IMR-90 (cell line): ENCODE results near the gene CYP2C9. TPM values are rescaled to one million over a fixed set of nuclear protein-coding genes. Genes with fewer than 3 reads are reported as not detected.

ENCODE experiments used
- ATAC-seq: fragments of 200-7000 bp; cut with Tn5 transposase; 2 replicates; pipeline ENCODE4 v1.9.1; 2020; ENCODE audit warnings: low read depth, mild to moderate bottlenecking, moderate library complexity
- BruUV-seq: library from RNA; stranded (reverse); fragments of 400-500 nt; replicated peaks from 2 replicates; lab custom pipeline; 2021; lab: Mats Ljungman, UMichigan
- CTCF ChIA-PET: fragments of 300-600 bp; formaldehyde crosslinking; extraction: SDS; loops from one replicate; lab custom pipeline; 2021; ENCODE audit warnings: antibody characterized with exemption; lab: Yijun Ruan, JAX
- POLR2A ChIA-PET: fragments of 300-600 bp; sonication (Branson Sonifier 250); formaldehyde crosslinking; loops from one replicate; lab custom pipeline; 2022; ENCODE audit warnings: antibody characterized with exemption; ENCODE audit not compliant: unreplicated experiment; lab: Charles Lee
- DNase-seq: peaks from one replicate; pipeline ENCODE4 v3.0.0; 2013
- H2AFZ ChIP-seq: replicated peaks from 2 replicates; pipeline ENCODE3; 2013; ENCODE audit warnings: low read length, mild to moderate bottlenecking; ENCODE audit not compliant: poor library complexity
- H2AK5ac ChIP-seq: 2 replicates; pipeline ENCODE4 v1.6.1; 2013; ENCODE audit warnings: low read depth, low read length, inconsistent platforms
- H2AK9ac ChIP-seq: replicated peaks from 2 replicates; pipeline ENCODE3; 2013; ENCODE audit warnings: mild to moderate bottlenecking, low read depth, low read length, moderate library complexity; ENCODE audit not compliant: poor library complexity
- H2BK120ac ChIP-seq: 2 replicates; pipeline ENCODE4 v1.6.1; 2013; ENCODE audit warnings: low read depth, low read length, inconsistent platforms
- H2BK15ac ChIP-seq: 3 replicates; pipeline ENCODE4 v1.6.1; 2013; ENCODE audit warnings: low read depth, low read length, inconsistent platforms
- H2BK20ac ChIP-seq: 2 replicates; pipeline ENCODE4 v1.6.1; 2013; ENCODE audit warnings: low read depth, mild to moderate bottlenecking, inconsistent platforms, low read length, moderate library complexity
- H2BK5ac ChIP-seq: 2 replicates; pipeline ENCODE4 v1.6.1; 2013; ENCODE audit warnings: mild to moderate bottlenecking, low read depth, low read length, inconsistent platforms; ENCODE audit not compliant: poor library complexity, severe bottlenecking
- H3K14ac ChIP-seq: replicated peaks from 2 replicates; pipeline ENCODE4 v1.6.1; 2013; ENCODE audit warnings: low read depth, low read length, inconsistent platforms
- H3K18ac ChIP-seq: 2 replicates; pipeline ENCODE4 v1.6.1; 2013; ENCODE audit warnings: low read depth, low read length, control low read depth
- H3K23ac ChIP-seq: 2 replicates; pipeline ENCODE4 v1.6.1; 2013; ENCODE audit warnings: low read depth, low read length, inconsistent platforms
- H3K27ac ChIP-seq: 2 replicates; pipeline ENCODE4 v1.5.1; 2013; ENCODE audit warnings: mild to moderate bottlenecking, control low read depth, low read length; ENCODE audit not compliant: insufficient read depth
- H3K27me3 ChIP-seq: 2 replicates; pipeline ENCODE4 v1.6.1; 2013; ENCODE audit warnings: low read length; ENCODE audit not compliant: control insufficient read depth, insufficient read depth
- H3K36me3 ChIP-seq: 2 replicates; pipeline ENCODE4 v1.6.1; 2013; ENCODE audit warnings: low read length, mixed read lengths; ENCODE audit not compliant: control insufficient read depth, insufficient read depth
- H3K4ac ChIP-seq: 2 replicates; pipeline ENCODE4 v1.6.1; 2013; ENCODE audit warnings: low read depth, low read length, inconsistent platforms
- H3K4me1 ChIP-seq: 2 replicates; pipeline ENCODE4 v1.6.1; 2013; ENCODE audit warnings: low read length, mixed read lengths; ENCODE audit not compliant: control insufficient read depth, insufficient read depth
- H3K4me2 ChIP-seq: 2 replicates; pipeline ENCODE4 v1.6.1; 2013; ENCODE audit warnings: low read depth, mild to moderate bottlenecking, control low read depth, low read length, moderate library complexity
- H3K4me3 ChIP-seq: 2 replicates; pipeline ENCODE4 v1.5.1; 2013; ENCODE audit warnings: low read depth, mild to moderate bottlenecking, control low read depth, low read length, moderate library complexity; ENCODE audit not compliant: insufficient read depth
- H3K56ac ChIP-seq: 2 replicates; pipeline ENCODE4 v1.6.1; 2013; ENCODE audit warnings: low read length, inconsistent platforms; ENCODE audit not compliant: insufficient read depth; ENCODE audit errors: extremely low read depth
- H3K79me1 ChIP-seq, 2 experiments: 2 replicates each; pipeline ENCODE4 v1.6.1; 2013; ENCODE audit warnings: low read length in 2 of 2, inconsistent platforms in 1 of 2, low read depth in 1 of 2
- H3K9ac ChIP-seq: 2 replicates; pipeline ENCODE4 v1.6.1; 2013; ENCODE audit warnings: low read depth, low read length, control low read depth
- H3K9me1 ChIP-seq: 2 replicates; pipeline ENCODE4 v1.6.1; 2013; ENCODE audit warnings: low read length, inconsistent platforms; ENCODE audit not compliant: insufficient read depth
- H3K9me3 ChIP-seq: 2 replicates; pipeline ENCODE4 v1.6.1; 2013; ENCODE audit warnings: low read length; ENCODE audit not compliant: control insufficient read depth, insufficient read depth
- H4K20me1 ChIP-seq: 2 replicates; pipeline ENCODE4 v1.6.1; 2013; ENCODE audit warnings: low read length, inconsistent platforms; ENCODE audit not compliant: insufficient read depth
- H4K5ac ChIP-seq: 2 replicates; pipeline ENCODE4 v1.6.1; 2013; ENCODE audit warnings: mild to moderate bottlenecking, low read depth, low read length, control low read depth
- H4K8ac ChIP-seq, 2 experiments: 2 replicates each; pipeline ENCODE4 v1.6.1; 2013; ENCODE audit warnings: low read depth in 2 of 2, low read length in 2 of 2, control low read depth in 1 of 2, inconsistent platforms in 1 of 2
- H4K91ac ChIP-seq: 2 replicates; pipeline ENCODE4 v1.6.1; 2013; ENCODE audit warnings: low read depth, low read length, inconsistent platforms; ENCODE audit not compliant: insufficient read depth
- BHLHE40 ChIP-seq: fragments of 150-350 bp; IDR thresholded peaks from 2 replicates; pipeline ENCODE4 v1.6.1; 2016; ENCODE audit warnings: mild to moderate bottlenecking, low read depth, low read length
- CEBPB ChIP-seq: IDR thresholded peaks from 2 replicates; pipeline ENCODE4 v1.6.1; 2012; ENCODE audit warnings: low read depth, low read length, improper control_type of control experiment
- CHD1 ChIP-seq: IDR thresholded peaks from 2 replicates; pipeline ENCODE4 v1.6.1; 2012; ENCODE audit warnings: low read depth, low read length, improper control_type of control experiment
- CTCF ChIP-seq: conservative IDR thresholded peaks from 2 replicates; pipeline ENCODE4 v1.5.1; 2012; ENCODE audit warnings: mild to moderate bottlenecking, low read depth, low read length, improper control_type of control experiment
- ELK1 ChIP-seq: fragments of 150-350 bp; IDR thresholded peaks from 2 replicates; pipeline ENCODE4 v1.6.1; 2016; ENCODE audit warnings: low read depth, mild to moderate bottlenecking, low read length, moderate library complexity, borderline replicate concordance
- FOS ChIP-seq: fragments of 150-350 bp; IDR thresholded peaks from 2 replicates; pipeline ENCODE4 v1.6.1; 2016; ENCODE audit warnings: low read depth, low read length
- MAFK ChIP-seq: IDR thresholded peaks from 2 replicates; pipeline ENCODE4 v1.6.1; 2012; ENCODE audit warnings: low read depth, low read length, improper control_type of control experiment
- MAZ ChIP-seq: IDR thresholded peaks from 2 replicates; pipeline ENCODE4 v1.6.1; 2012; ENCODE audit warnings: low read depth, mild to moderate bottlenecking, low read length, improper control_type of control experiment, moderate library complexity, borderline replicate concordance
- MXI1 ChIP-seq: IDR thresholded peaks from 2 replicates; pipeline ENCODE4 v1.6.1; 2012; ENCODE audit warnings: low read depth, mild to moderate bottlenecking, low read length, moderate library complexity, borderline replicate concordance
- NFE2L2 ChIP-seq: fragments of 150-350 bp; IDR thresholded peaks from 2 replicates; pipeline ENCODE4 v1.6.1; 2016; ENCODE audit warnings: low read depth, mild to moderate bottlenecking, low read length
- POLR2A ChIP-seq: IDR thresholded peaks from 2 replicates; pipeline ENCODE4 v1.6.1; 2012; ENCODE audit warnings: mild to moderate bottlenecking, low read depth, low read length
- RAD21 ChIP-seq: IDR thresholded peaks from 2 replicates; pipeline ENCODE4 v1.6.1; 2012; ENCODE audit warnings: low read length, improper control_type of control experiment
- RCOR1 ChIP-seq: IDR thresholded peaks from 2 replicates; pipeline ENCODE4 v1.6.1; 2012; ENCODE audit warnings: mild to moderate bottlenecking, low read length, improper control_type of control experiment; ENCODE audit not compliant: insufficient replicate concordance
- RFX5 ChIP-seq: IDR thresholded peaks from 2 replicates; pipeline ENCODE4 v1.8.0; 2012; ENCODE audit warnings: low read depth, mild to moderate bottlenecking, low read length, moderate library complexity
- SMC3 ChIP-seq: fragments of 150-350 bp; IDR thresholded peaks from 2 replicates; pipeline ENCODE4 v1.6.1; 2016; ENCODE audit warnings: low read depth, mild to moderate bottlenecking, antibody characterized with exemption, low read length, moderate library complexity
- USF2 ChIP-seq: fragments of 150-350 bp; IDR thresholded peaks from 2 replicates; pipeline ENCODE4 v1.6.1; 2017; ENCODE audit warnings: mild to moderate bottlenecking, antibody characterized with exemption, low read length, low read depth
- WGBS, 2 experiments: methylation state at CpG; one replicate each; pipeline versions ENCODE4 v1.1.5 to v1.1.7; 2013; ENCODE audit warnings: missing lambda C conversion rate in 2 of 2; ENCODE audit not compliant: insufficient read length in 1 of 2; ENCODE audit errors: extremely low coverage in 2 of 2; 5-methylcytosine and 5-hydroxymethylcytosine counted together
- dilution Hi-C: fragments of 300-500 bp; cut with HindIII; formaldehyde crosslinking; loops from one replicate; pipeline ENCODE4 v1.14.3; 2018; ENCODE audit warnings: low sequenced_read_pairs; ENCODE audit not compliant: unreplicated experiment
- in situ Hi-C: fragments of 300-500 bp; cut with MboI; formaldehyde crosslinking; loops from 3 replicates; pipeline ENCODE4 v1.14.3; 2019; ENCODE audit warnings: low sequenced_read_pairs, inconsistent platforms, mixed read lengths
- intact Hi-C: fragments of 100-400 bp; cut with micrococcal nuclease; formaldehyde crosslinking; loops from 2 replicates; pipeline ENCODE4 v1.10.0; 2022
- polyA plus RNA-seq, 3 experiments: library from polyadenylated mRNA; depleted of rRNA; stranded (reverse); fragments of >200 nt; gene quantifications; 2 replicates each; pipeline ENCODE4 v1.2.3, GENCODE V29; 2012; ENCODE audit warnings: low replicate concordance in 1 of 3
- total RNA-seq: library from RNA; depleted of rRNA; stranded (reverse); fragments of >200 nt; gene quantifications from 2 replicates; pipeline ENCODE4 v1.2.3, GENCODE V29; 2012

The CYP2C9 gene
- total and polyA plus RNA-seq, 2 of the 4 experiments (the other 2 are of a cell fraction): not detected

- no peak for DNase-seq
- Histone ChIP-seq H3K23ac (no peak overlapping the region), H3K4ac (no peak overlapping the region), H3K4me2 (no peak overlapping the region), H2AK9ac (no peak overlapping the region), H4K8ac (no peak overlapping the region), H2AFZ (no peak overlapping the region), H4K91ac (no peak overlapping the region), H3K18ac (no peak overlapping the region), H3K27ac (no peak overlapping the region), H3K27me3 (no peaks in the 10 kb centered on the region), H2BK5ac (no peak overlapping the region), H3K9me1 (no peaks in the 10 kb centered on the region), H3K4me1 (no peaks in the 10 kb centered on the region), H3K79me1 (no peaks in the 10 kb centered on the region), H3K14ac (no peak overlapping the region), H3K9me3 (peaks cover 3% of the 10 kb centered on the region; the same call in 1 of the 2 replicates), H2BK20ac (no peak overlapping the region), H3K36me3 (no peaks in the 10 kb centered on the region), H2BK120ac (no peak overlapping the region), H2BK15ac (no peak overlapping the region), H2AK5ac (no peak overlapping the region), H4K5ac (no peak overlapping the region), H3K4me3 (no peak overlapping the region), H4K20me1 (no peaks in the 10 kb centered on the region), H3K9ac (no peak overlapping the region), H3K56ac (no peak overlapping the region)
- intact Hi-C loops (no loop called here), dilution Hi-C loops (no loop called here), in situ Hi-C loops (no loop called here)
- WGBS, 2 experiments: no CpG with 5 or more reads among the region's 4 CpGs
- no TSS peak for BruUV-seq
- CTCF ChIA-PET: no interaction called here
- TF ChIP-seq SMC3 (no peak), CTCF (no peak), MAFK (no peak), POLR2A (no peak), MAZ (no peak), RFX5 (no peak), FOS (no peak), CEBPB (no peak), CHD1 (no peak), RAD21 (no peak), BHLHE40 (no peak), USF2 (no peak), RCOR1 (no peak), MXI1 (no peak), ELK1 (no peak), NFE2L2 (no peak)
- POLR2A ChIA-PET: no interaction called here
- no peak for ATAC-seq
These were observed 45.1 kb downstream of the CYP2C9 start for GRCh38 chr10:94983555-94983954.
